Measurements from ENCODE around the gene TOMM7.
"Not testable (repeated sequence)": the region's sequence is repeated elsewhere in the genome, so short reads cannot be mapped to it uniquely, and the experiment has no call there.

TOMM7 gene

GRCh38 chr7:22853138-22853537 lies 30.5 kb upstream of the TOMM7 start:
- no peak for DNase-seq

- DNase-seq, result no peak
These were observed 28.5 kb upstream of the TOMM7 start for GRCh38 chr7:22851145-22851544.

GRCh38 chr7:22850394-22850793 lies 27.7 kb upstream of the TOMM7 start:
- not testable (repeated sequence) for DNase-seq

- no peak for DNase-seq
These were observed 27.0 kb upstream of the TOMM7 start for GRCh38 chr7:22849662-22850061.

GRCh38 chr7:22849172-22849571 lies 26.5 kb upstream of the TOMM7 start:
- DNase-seq, result no peak

GRCh38 chr7:22846961-22847360 lies 24.3 kb upstream of the TOMM7 start:
- no peak for DNase-seq

- no peak for DNase-seq
These were observed 22.7 kb upstream of the TOMM7 start for GRCh38 chr7:22845221-22845834.

- DNase-seq, result no peak
These were observed 21.1 kb upstream of the TOMM7 start for GRCh38 chr7:22843681-22844309.

- DNase-seq, result no peak
These were observed 20.3 kb upstream of the TOMM7 start for GRCh38 chr7:22842973-22843372.

GRCh38 chr7:22842383-22842941 lies 19.8 kb upstream of the TOMM7 start:
- DNase-seq, result no peak

- DNase-seq, result no peak
These were observed 19.3 kb upstream of the TOMM7 start for GRCh38 chr7:22841954-22842353.

GRCh38 chr7:22837308-22837707 lies 14.7 kb upstream of the TOMM7 start:
- no peak for DNase-seq

- DNase-seq, result not testable (repeated sequence)
These were observed 13.9 kb upstream of the TOMM7 start for GRCh38 chr7:22836506-22836905.

- DNase-seq, result no peak
These were observed 11.3 kb upstream of the TOMM7 start for GRCh38 chr7:22833957-22834356.

- no peak for DNase-seq
These were observed 10.6 kb upstream of the TOMM7 start for GRCh38 chr7:22833113-22833855.

- DNase-seq, result no peak
These were observed 9.8 kb upstream of the TOMM7 start for GRCh38 chr7:22832401-22832800.

- no peak for DNase-seq
These were observed 9.1 kb upstream of the TOMM7 start for GRCh38 chr7:22831602-22832305.

- DNase-seq, result no peak
These were observed 4.9 kb upstream of the TOMM7 start for GRCh38 chr7:22827563-22827962.

GRCh38 chr7:22826593-22826992 lies 3.9 kb upstream of the TOMM7 start:
- no peak for DNase-seq

GRCh38 chr7:22824760-22825159 lies 2.1 kb upstream of the TOMM7 start:
- DNase-seq, result no peak

GRCh38 chr7:22823142-22823497 lies 471 bp upstream of the TOMM7 start:
- no peak for DNase-seq

GRCh38 chr7:22821702-22822485 lies 755 bp downstream of the TOMM7 start:
- DNase-seq, result no peak
